HS-5 (cell line): Measurements from ENCODE around the gene AJM1.

Source experiments
- DNase-seq: peaks from one replicate; pipeline ENCODE4 v3.0.0-alpha.2; 2012; ENCODE audit warnings: low read depth

AJM1 gene

GRCh38 chr9:136845465-136846260 lies 3.4 kb downstream of the AJM1 start:
- no peak for DNase-seq

- DNase-seq = no peak
Measured at GRCh38 chr9:136846376-136847087, 4.3 kb downstream of the AJM1 start.

GRCh38 chr9:136847088-136847825 lies 5.0 kb downstream of the AJM1 start:
- DNase-seq = peak; percentile 59

- DNase-seq = peak; percentile 70
Measured at GRCh38 chr9:136847826-136848392, 5.6 kb downstream of the AJM1 start.

- peak; percentile 30 for DNase-seq
Measured at GRCh38 chr9:136848393-136849037, 6.2 kb downstream of the AJM1 start.

- peak; percentile 97 for DNase-seq
Measured at GRCh38 chr9:136849038-136849959, 7.0 kb downstream of the AJM1 start, which contains the start of gene PHPT1. Gene PHPT1, plus strand, starts transcription at chr9:136849409. Its CDS starts 22 bp downstream, at chr9:136849431.

GRCh38 chr9:136849960-136850865 lies 7.9 kb downstream of the AJM1 start:
- no peak for DNase-seq

GRCh38 chr9:136850866-136851775 lies 8.8 kb downstream of the AJM1 start:
- DNase-seq = no peak

GRCh38 chr9:136851941-136852663 lies 9.8 kb downstream of the AJM1 start, which contains the start of gene MAMDC4:
Gene MAMDC4, plus strand, starts transcription at chr9:136852346. Its CDS starts 71 bp downstream, at chr9:136852417.
- no peak for DNase-seq

GRCh38 chr9:136852664-136853595 lies 10.7 kb downstream of the AJM1 start:
- DNase-seq = no peak

GRCh38 chr9:136853596-136854112 lies 11.4 kb downstream of the AJM1 start:
- no peak for DNase-seq

- no peak for DNase-seq
Measured at GRCh38 chr9:136854113-136854841, 12.0 kb downstream of the AJM1 start.

- no peak for DNase-seq
Measured at GRCh38 chr9:136854842-136855460, 12.7 kb downstream of the AJM1 start.

- DNase-seq = no peak
Measured at GRCh38 chr9:136855461-136856078, 13.3 kb downstream of the AJM1 start.

- no peak for DNase-seq
Measured at GRCh38 chr9:136856079-136856476, 13.8 kb downstream of the AJM1 start.
